ENCODE results near the gene LCNL1.

- TF ChIP-seq POLR2A (IDR thresholded peaks at IDR 0.05; ENCODE audit: low read length) (no peak), GATA1 (IDR thresholded peaks at IDR 0.05; ENCODE audit: low read depth, low read length) (no peak)
These were observed 17.9 kb upstream of the LCNL1 start for GRCh38 chr9:136964833-136965422.
